ENCODE measurements around the gene MAPK8. TPM values are rescaled to one million over a fixed set of nuclear protein-coding genes. Genes with fewer than 3 reads are reported as not detected.

Gene MAPK8
- total RNA-seq, 1 donor from 2014 or later: 47.4 TPM

DNA sequence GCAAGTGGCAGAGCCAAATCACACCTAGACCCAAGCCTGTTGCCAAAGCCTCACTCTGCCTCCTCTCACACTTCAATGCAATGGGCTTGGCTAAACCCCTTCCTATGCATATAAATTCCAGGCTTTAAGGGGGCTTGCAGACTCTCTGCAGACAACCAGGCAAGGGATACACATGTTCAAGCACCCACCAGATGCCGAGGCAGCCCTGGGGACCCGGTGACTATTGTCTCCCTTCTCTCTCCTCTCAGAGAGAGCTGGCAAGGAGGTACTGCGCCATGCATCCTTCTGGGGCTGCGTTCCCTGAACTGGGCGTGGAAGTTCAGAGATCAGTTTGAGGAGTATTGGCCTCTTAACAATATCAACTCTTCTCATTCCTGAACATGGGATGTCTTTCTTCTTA lies 167.2 kb downstream of the MAPK8 start:
- TF ChIP-seq EZH2 (IDR thresholded peaks at IDR 0.05; ENCODE audit: insufficient read depth, low read length): no peak
- TF ChIP-seq, protein P1, sequence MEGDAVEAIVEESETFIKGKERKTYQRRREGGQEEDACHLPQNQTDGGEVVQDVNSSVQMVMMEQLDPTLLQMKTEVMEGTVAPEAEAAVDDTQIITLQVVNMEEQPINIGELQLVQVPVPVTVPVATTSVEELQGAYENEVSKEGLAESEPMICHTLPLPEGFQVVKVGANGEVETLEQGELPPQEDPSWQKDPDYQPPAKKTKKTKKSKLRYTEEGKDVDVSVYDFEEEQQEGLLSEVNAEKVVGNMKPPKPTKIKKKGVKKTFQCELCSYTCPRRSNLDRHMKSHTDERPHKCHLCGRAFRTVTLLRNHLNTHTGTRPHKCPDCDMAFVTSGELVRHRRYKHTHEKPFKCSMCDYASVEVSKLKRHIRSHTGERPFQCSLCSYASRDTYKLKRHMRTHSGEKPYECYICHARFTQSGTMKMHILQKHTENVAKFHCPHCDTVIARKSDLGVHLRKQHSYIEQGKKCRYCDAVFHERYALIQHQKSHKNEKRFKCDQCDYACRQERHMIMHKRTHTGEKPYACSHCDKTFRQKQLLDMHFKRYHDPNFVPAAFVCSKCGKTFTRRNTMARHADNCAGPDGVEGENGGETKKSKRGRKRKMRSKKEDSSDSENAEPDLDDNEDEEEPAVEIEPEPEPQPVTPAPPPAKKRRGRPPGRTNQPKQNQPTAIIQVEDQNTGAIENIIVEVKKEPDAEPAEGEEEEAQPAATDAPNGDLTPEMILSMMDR (IDR thresholded peaks at IDR 0.05; ENCODE audit: insufficient read depth, low read depth, low read length): no peak
- H3K4me2 ChIP-seq (ENCODE audit: low read length): no peak overlapping the region
- H2AFZ ChIP-seq (ENCODE audit: low read depth, low read length): no peak overlapping the region
- no peak for FAIRE-seq
- peaks cover 14% of the 10 kb centered on the region for H3K79me2 ChIP-seq (ENCODE audit: insufficient read depth, low read length)
- no peak for DNase-seq (ENCODE audit: low read depth)
- H3K9ac ChIP-seq (ENCODE audit: low read length): no peak overlapping the region
- Mint-ChIP-seq H3K27ac (ENCODE audit: unreplicated experiment) (no peak overlapping the region), H3K4me1 (ENCODE audit: low read depth, unreplicated experiment) (peaks cover 5% of the 10 kb centered on the region), H3K27me3 (ENCODE audit: low read depth, unreplicated experiment) (peaks cover 7% of the 10 kb centered on the region), H3K9me3 (ENCODE audit: unreplicated experiment) (no peaks in the 10 kb centered on the region), H3K36me3 (ENCODE audit: low read depth, unreplicated experiment) (no peaks in the 10 kb centered on the region), H3K4me3 (ENCODE audit: unreplicated experiment) (no peak overlapping the region)
- peaks cover 10% of the 10 kb centered on the region for H3K4me1 ChIP-seq (ENCODE audit: insufficient read depth, low read length)
- H3K27ac ChIP-seq (ENCODE audit: low read depth, low read length): no peak overlapping the region
- no peaks in the 10 kb centered on the region for H3K36me3 ChIP-seq (ENCODE audit: insufficient read depth, low read length)
- peaks cover 46% of the 10 kb centered on the region for H4K20me1 ChIP-seq (ENCODE audit: insufficient read depth, low read length)
- H3K9me3 ChIP-seq (ENCODE audit: insufficient read depth, low read depth, low read length): no peaks in the 10 kb centered on the region
- H3K4me3 ChIP-seq (ENCODE audit: insufficient read depth, low read depth, low read length): no peak overlapping the region
- H3K27me3 ChIP-seq (ENCODE audit: insufficient read depth, low read length): no peaks in the 10 kb centered on the region

DNA sequence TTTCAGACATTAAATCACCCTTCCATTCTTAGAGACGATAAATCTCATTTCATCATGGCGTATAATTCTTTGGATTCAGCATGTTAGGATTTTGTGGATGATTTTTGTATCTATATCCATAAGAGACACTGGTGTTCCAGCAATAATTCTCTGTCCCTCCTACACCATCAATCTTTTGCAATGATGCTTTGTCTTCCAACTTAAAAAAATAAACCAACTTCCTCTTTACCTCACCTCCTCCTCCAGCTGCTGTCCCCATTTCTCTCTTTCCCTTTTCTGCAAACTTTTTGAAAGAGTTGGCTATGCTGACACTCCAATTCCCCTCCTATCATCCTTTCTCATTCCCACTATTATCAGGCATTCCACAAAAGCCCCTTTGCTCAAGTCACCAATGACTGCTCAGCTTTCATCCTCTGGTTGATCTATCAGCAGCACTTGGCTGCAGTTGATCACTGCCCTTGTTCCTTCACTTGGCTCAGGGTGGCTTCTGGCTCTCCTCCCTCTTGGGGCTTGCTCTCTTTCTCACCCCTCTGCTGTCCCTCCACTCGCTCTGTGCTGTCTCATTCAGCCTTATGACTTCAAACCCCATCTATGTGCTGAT lies 168.4 kb downstream of the MAPK8 start:
- no peak overlapping the region for H2AFZ ChIP-seq (ENCODE audit: low read depth, low read length)
- H4K20me1 ChIP-seq (ENCODE audit: insufficient read depth, low read length): peaks cover 37% of the 10 kb centered on the region
- H3K4me2 ChIP-seq (ENCODE audit: low read length): no peak overlapping the region
- H3K36me3 Mint-ChIP-seq (ENCODE audit: low read depth, unreplicated experiment): no peaks in the 10 kb centered on the region
- H3K4me1 Mint-ChIP-seq (ENCODE audit: low read depth, unreplicated experiment): peaks cover 5% of the 10 kb centered on the region
- peaks cover 10% of the 10 kb centered on the region for H3K4me1 ChIP-seq (ENCODE audit: insufficient read depth, low read length)
- no peak overlapping the region for H3K4me3 Mint-ChIP-seq (ENCODE audit: unreplicated experiment)
- H3K36me3 ChIP-seq (ENCODE audit: insufficient read depth, low read length): no peaks in the 10 kb centered on the region
- H3K9me3 Mint-ChIP-seq (ENCODE audit: unreplicated experiment): no peaks in the 10 kb centered on the region
- H3K9ac ChIP-seq (ENCODE audit: low read length): no peak overlapping the region
- DNase-seq (ENCODE audit: low read depth) (no peak), FAIRE-seq (no peak)
- peaks cover 7% of the 10 kb centered on the region for H3K79me2 ChIP-seq (ENCODE audit: insufficient read depth, low read length)
- H3K27ac Mint-ChIP-seq (ENCODE audit: unreplicated experiment): no peak overlapping the region
- no peaks in the 10 kb centered on the region for H3K9me3 ChIP-seq (ENCODE audit: insufficient read depth, low read depth, low read length)
- no peak overlapping the region for H3K4me3 ChIP-seq (ENCODE audit: insufficient read depth, low read depth, low read length)
- no peaks in the 10 kb centered on the region for H3K27me3 ChIP-seq (ENCODE audit: insufficient read depth, low read length)
- no peak overlapping the region for H3K27ac ChIP-seq (ENCODE audit: low read depth, low read length)
- no peak for TF ChIP-seq EZH2 (IDR thresholded peaks at IDR 0.05; ENCODE audit: insufficient read depth, low read length)
- TF ChIP-seq, protein P1 (IDR thresholded peaks at IDR 0.05; ENCODE audit: insufficient read depth, low read depth, low read length): no peak
- peaks cover 8% of the 10 kb centered on the region for H3K27me3 Mint-ChIP-seq (ENCODE audit: low read depth, unreplicated experiment)

DNA sequence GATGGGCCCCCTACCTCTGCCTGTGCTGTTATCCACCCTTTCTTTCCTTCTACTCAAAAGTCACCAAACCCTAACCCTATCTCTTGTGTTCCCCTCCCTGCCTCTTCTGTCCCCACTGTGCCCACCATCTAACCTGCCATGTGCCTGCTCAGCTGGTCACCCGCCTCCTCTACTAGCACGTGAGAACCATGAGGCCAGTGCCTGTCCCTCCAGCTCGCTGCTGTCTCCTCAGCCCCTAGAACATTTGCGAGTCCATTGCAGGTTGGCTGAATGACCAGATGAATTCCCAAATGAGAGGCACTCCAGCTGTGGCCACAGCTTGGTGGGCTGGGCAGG lies 169.4 kb downstream of the MAPK8 start:
- TF ChIP-seq, protein P1 (IDR thresholded peaks at IDR 0.05; ENCODE audit: insufficient read depth, low read depth, low read length): no peak
- TF ChIP-seq EZH2 (IDR thresholded peaks at IDR 0.05; ENCODE audit: insufficient read depth, low read length): no peak
- FAIRE-seq: no peak
- Mint-ChIP-seq H3K27ac (ENCODE audit: unreplicated experiment) (no peak overlapping the region), H3K4me3 (ENCODE audit: unreplicated experiment) (no peak overlapping the region), H3K36me3 (ENCODE audit: low read depth, unreplicated experiment) (no peaks in the 10 kb centered on the region), H3K4me1 (ENCODE audit: low read depth, unreplicated experiment) (peaks cover 5% of the 10 kb centered on the region), H3K9me3 (ENCODE audit: unreplicated experiment) (no peaks in the 10 kb centered on the region), H3K27me3 (ENCODE audit: low read depth, unreplicated experiment) (peaks cover 11% of the 10 kb centered on the region)
- H3K4me2 ChIP-seq (ENCODE audit: low read length): no peak overlapping the region
- no peak overlapping the region for H3K9ac ChIP-seq (ENCODE audit: low read length)
- no peaks in the 10 kb centered on the region for H3K9me3 ChIP-seq (ENCODE audit: insufficient read depth, low read depth, low read length)
- H3K79me2 ChIP-seq (ENCODE audit: insufficient read depth, low read length): peaks cover 11% of the 10 kb centered on the region
- no peaks in the 10 kb centered on the region for H3K27me3 ChIP-seq (ENCODE audit: insufficient read depth, low read length)
- no peak overlapping the region for H3K27ac ChIP-seq (ENCODE audit: low read depth, low read length)
- H3K36me3 ChIP-seq (ENCODE audit: insufficient read depth, low read length): no peaks in the 10 kb centered on the region
- H3K4me1 ChIP-seq (ENCODE audit: insufficient read depth, low read length): peaks cover 6% of the 10 kb centered on the region
- peaks cover 32% of the 10 kb centered on the region for H4K20me1 ChIP-seq (ENCODE audit: insufficient read depth, low read length)
- no peak overlapping the region for H2AFZ ChIP-seq (ENCODE audit: low read depth, low read length)
- DNase-seq (ENCODE audit: low read depth): no peak
- H3K4me3 ChIP-seq (ENCODE audit: insufficient read depth, low read depth, low read length): no peak overlapping the region
